Neural cell (in vitro differentiated cells): Measurements from ENCODE around the gene SLC29A3. TPM values are rescaled to one million over a fixed set of nuclear protein-coding genes. Genes with fewer than 3 reads are reported as not detected.

ENCODE experiments used
- H2AFZ ChIP-seq: fragments of 200-600, 300-800 bp; sonication (generic), shearing (Covaris generic); 2 replicates; pipeline ENCODE4 v1.6.0; 2014; ENCODE audit warnings: low read depth, mild to moderate bottlenecking, antibody characterized with exemption, low read length, moderate library complexity
- H3F3A ChIP-seq: fragments of 200-600 bp; shearing (Covaris generic); 2 replicates; pipeline ENCODE4 v1.6.1; 2016; ENCODE audit warnings: mild to moderate bottlenecking, moderate library complexity, mixed read lengths, antibody characterized with exemption, low read length; ENCODE audit not compliant: insufficient read depth, poor library complexity, severe bottlenecking
- H3K27ac ChIP-seq: fragments of 200-600, 300-800 bp; sonication (generic), shearing (Covaris generic); 2 replicates; pipeline ENCODE4 v1.5.1; 2014; ENCODE audit warnings: mild to moderate bottlenecking, low read length, moderate library complexity
- H3K27me3 ChIP-seq: fragments of 300-800, 200-600 bp; sonication (generic), shearing (Covaris generic); 2 replicates; pipeline ENCODE4 v1.6.0; 2014; ENCODE audit warnings: mild to moderate bottlenecking, low read depth, low read length, moderate library complexity; ENCODE audit not compliant: insufficient read depth
- H3K36me3 ChIP-seq: fragments of 300-800, 200-600 bp; sonication (generic), shearing (Covaris generic); 2 replicates; pipeline ENCODE4 v1.5.1; 2014; ENCODE audit warnings: mild to moderate bottlenecking, antibody characterized with exemption, low read length, moderate library complexity; ENCODE audit not compliant: insufficient read depth
- H3K4me2 ChIP-seq: fragments of 300-800, 200-600 bp; sonication (generic), shearing (Covaris generic); 2 replicates; pipeline ENCODE4 v1.6.0; 2014; ENCODE audit warnings: mild to moderate bottlenecking, low read length
- H3K4me3 ChIP-seq: fragments of 300-800, 200-600 bp; sonication (generic), shearing (Covaris generic); 2 replicates; pipeline ENCODE4 v1.5.1; 2014; ENCODE audit warnings: mild to moderate bottlenecking, low read length, moderate library complexity
- H3K79me2 ChIP-seq: fragments of 200-600 bp; shearing (Covaris generic); replicated peaks from 2 replicates; pipeline ENCODE4 v1.6.0; 2014; ENCODE audit warnings: mild to moderate bottlenecking, low read length, moderate library complexity; ENCODE audit not compliant: insufficient read depth
- H3K9ac ChIP-seq: fragments of 300-800, 200-600 bp; sonication (generic), shearing (Covaris generic); 2 replicates; pipeline ENCODE4 v1.6.1; 2016; ENCODE audit warnings: mild to moderate bottlenecking, low read length, mixed read lengths
- H3K9me2 ChIP-seq: fragments of 200-600 bp; shearing (Covaris generic); 2 replicates; pipeline ENCODE4 v1.6.1; 2016; ENCODE audit warnings: mild to moderate bottlenecking, low read length, mixed read lengths; ENCODE audit not compliant: insufficient read depth
- H3K9me3 ChIP-seq: fragments of 200-600, 300-800 bp; sonication (generic), shearing (Covaris generic); 2 replicates; pipeline ENCODE4 v1.6.1; 2016; ENCODE audit warnings: mild to moderate bottlenecking, mixed run types, low read length, moderate library complexity, mixed read lengths
- H4K20me1 ChIP-seq: fragments of 200-600 bp; shearing (Covaris generic); 2 replicates; pipeline ENCODE4 v1.6.1; 2016; ENCODE audit warnings: mild to moderate bottlenecking, mixed run types; ENCODE audit not compliant: insufficient read depth
- EP300 ChIP-seq: fragments of 450-650 bp; conservative IDR thresholded peaks from 2 replicates; pipeline ENCODE4 v1.6.1; 2014; ENCODE audit warnings: antibody characterized with exemption, mild to moderate bottlenecking, moderate library complexity; ENCODE audit not compliant: poor library complexity, severe bottlenecking
- EZH2 ChIP-seq: fragments of 200-600, 300-800 bp; shearing (Covaris generic), sonication (generic); IDR thresholded peaks from 2 replicates; pipeline ENCODE4 v1.6.1; 2014; ENCODE audit warnings: antibody characterized with exemption, low read length, borderline replicate concordance, mild to moderate bottlenecking; ENCODE audit not compliant: insufficient read depth, poor library complexity, severe bottlenecking
- MXI1 ChIP-seq: fragments of 450-650 bp; conservative IDR thresholded peaks from 2 replicates; pipeline ENCODE4 v1.6.1; 2014; ENCODE audit warnings: antibody characterized with exemption, mild to moderate bottlenecking; ENCODE audit not compliant: poor library complexity, severe bottlenecking
- POLR2AphosphoS5 ChIP-seq: IDR thresholded peaks from 2 replicates; pipeline ENCODE4 v1.6.1; 2012
- RAD21 ChIP-seq: fragments of 450-650 bp; conservative IDR thresholded peaks from 2 replicates; pipeline ENCODE4 v1.6.1; 2014; ENCODE audit warnings: antibody characterized with exemption, mild to moderate bottlenecking, moderate library complexity
- SMC3 ChIP-seq: fragments of 450-650 bp; conservative IDR thresholded peaks from 2 replicates; pipeline ENCODE4 v1.6.1; 2014; ENCODE audit warnings: antibody characterized with exemption, mild to moderate bottlenecking, moderate library complexity; ENCODE audit not compliant: poor library complexity
- TAF1 ChIP-seq: IDR thresholded peaks from 2 replicates; pipeline ENCODE4 v1.6.1; 2012; ENCODE audit warnings: low read depth
- polyA plus RNA-seq: library from polyadenylated mRNA; depleted of rRNA; stranded (reverse); fragments of >200 nt; gene quantifications from 2 replicates; pipeline ENCODE4 v1.2.3, GENCODE V29; 2014
- TF ChIP-seq, protein P1 (sequence below): IDR thresholded peaks from 2 replicates; pipeline ENCODE4 v1.6.1; 2012; ENCODE audit warnings: borderline replicate concordance
- TF ChIP-seq, protein P2 (sequence below): fragments of 450-650 bp; IDR thresholded peaks from 2 replicates; pipeline ENCODE4 v1.5.1; 2014; ENCODE audit warnings: antibody characterized with exemption, mild to moderate bottlenecking, moderate library complexity; ENCODE audit not compliant: poor library complexity, severe bottlenecking

Gene SLC29A3
- polyA plus RNA-seq, 1 donor from 2014 or later: 2.3 TPM

DNA sequence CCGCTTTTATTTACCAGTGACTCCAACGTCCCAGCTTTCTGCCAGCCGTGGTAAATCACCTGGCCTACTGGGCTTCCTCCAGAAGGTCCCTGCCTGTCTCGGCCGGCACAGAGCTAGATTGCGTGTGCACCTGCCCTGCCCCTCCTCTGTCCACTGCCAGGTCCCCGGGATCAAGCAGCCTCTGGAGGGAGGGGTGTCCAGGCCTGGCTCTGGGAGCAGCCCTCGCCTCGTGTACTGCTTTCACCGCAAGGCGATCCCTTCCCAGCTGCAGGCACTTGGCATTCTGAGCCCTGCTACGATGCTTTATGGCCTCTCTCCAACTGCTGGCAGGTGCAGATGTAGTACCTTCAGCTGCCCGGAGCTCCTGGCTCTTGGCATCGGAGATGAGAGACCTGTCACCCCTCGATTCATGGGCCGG is 7.4 kb downstream of the SLC29A3 start:
- TF ChIP-seq SMC3: no peak
- no peak for TF ChIP-seq RAD21
- TF ChIP-seq EP300: no peak
- no peak for TF ChIP-seq EZH2
- Histone ChIP-seq H3K4me3 (no peak overlapping the region), H3K79me2 (no peaks in the 10 kb centered on the region), H4K20me1 (no peaks in the 10 kb centered on the region), H3K27ac (no peak overlapping the region), H3K9ac (no peak overlapping the region), H3K9me3 (no peaks in the 10 kb centered on the region), H3K9me2 (no peaks in the 10 kb centered on the region), H2AFZ (no peak overlapping the region), H3K36me3 (no peaks in the 10 kb centered on the region), H3K27me3 (no peaks in the 10 kb centered on the region), H3F3A (no peaks in the 10 kb centered on the region), H3K4me2 (no peak overlapping the region)

DNA sequence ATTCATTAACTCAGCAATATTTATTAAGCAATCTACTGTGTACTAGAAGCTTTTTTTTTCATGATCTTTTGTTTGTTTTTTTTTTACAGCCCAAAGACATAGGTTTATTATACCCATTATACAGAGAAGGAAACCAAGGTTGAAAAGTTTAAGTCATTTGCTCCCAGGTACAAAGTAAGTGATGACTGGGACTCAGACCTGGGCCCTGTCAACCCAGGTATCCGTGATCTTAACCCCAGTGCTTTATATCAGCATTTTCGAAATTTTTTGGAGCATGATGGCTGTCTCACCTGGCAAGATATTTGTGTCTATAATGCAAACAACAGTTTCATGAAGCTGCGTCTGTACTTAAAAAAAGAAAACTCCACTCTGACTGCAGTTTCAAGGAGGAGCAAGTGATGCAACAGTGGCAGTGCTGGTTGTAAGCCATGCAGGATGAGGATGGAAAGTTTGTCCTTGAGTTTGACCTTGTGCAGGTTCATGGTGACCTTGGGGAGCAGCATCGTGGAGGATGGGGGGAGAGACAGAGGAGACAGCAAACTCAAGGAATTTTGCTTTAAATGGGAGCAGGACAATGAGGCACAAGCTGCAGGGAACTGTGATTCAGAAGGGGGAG is 11.8 kb downstream of the SLC29A3 start:
- Histone ChIP-seq H3F3A (no peaks in the 10 kb centered on the region), H3K36me3 (no peaks in the 10 kb centered on the region), H3K9me3 (no peaks in the 10 kb centered on the region), H3K9ac (no peak overlapping the region), H3K9me2 (no peaks in the 10 kb centered on the region), H2AFZ (no peak overlapping the region), H3K27me3 (no peaks in the 10 kb centered on the region), H3K27ac (no peak overlapping the region), H3K4me2 (no peak overlapping the region), H3K4me3 (no peak overlapping the region), H4K20me1 (no peaks in the 10 kb centered on the region), H3K79me2 (no peaks in the 10 kb centered on the region)
- TF ChIP-seq EP300 (no peak), MXI1 (no peak), TAF1 (no peak), EZH2 (no peak), POLR2AphosphoS5 (no peak), RAD21 (no peak), SMC3 (no peak)
- TF ChIP-seq, protein P1, sequence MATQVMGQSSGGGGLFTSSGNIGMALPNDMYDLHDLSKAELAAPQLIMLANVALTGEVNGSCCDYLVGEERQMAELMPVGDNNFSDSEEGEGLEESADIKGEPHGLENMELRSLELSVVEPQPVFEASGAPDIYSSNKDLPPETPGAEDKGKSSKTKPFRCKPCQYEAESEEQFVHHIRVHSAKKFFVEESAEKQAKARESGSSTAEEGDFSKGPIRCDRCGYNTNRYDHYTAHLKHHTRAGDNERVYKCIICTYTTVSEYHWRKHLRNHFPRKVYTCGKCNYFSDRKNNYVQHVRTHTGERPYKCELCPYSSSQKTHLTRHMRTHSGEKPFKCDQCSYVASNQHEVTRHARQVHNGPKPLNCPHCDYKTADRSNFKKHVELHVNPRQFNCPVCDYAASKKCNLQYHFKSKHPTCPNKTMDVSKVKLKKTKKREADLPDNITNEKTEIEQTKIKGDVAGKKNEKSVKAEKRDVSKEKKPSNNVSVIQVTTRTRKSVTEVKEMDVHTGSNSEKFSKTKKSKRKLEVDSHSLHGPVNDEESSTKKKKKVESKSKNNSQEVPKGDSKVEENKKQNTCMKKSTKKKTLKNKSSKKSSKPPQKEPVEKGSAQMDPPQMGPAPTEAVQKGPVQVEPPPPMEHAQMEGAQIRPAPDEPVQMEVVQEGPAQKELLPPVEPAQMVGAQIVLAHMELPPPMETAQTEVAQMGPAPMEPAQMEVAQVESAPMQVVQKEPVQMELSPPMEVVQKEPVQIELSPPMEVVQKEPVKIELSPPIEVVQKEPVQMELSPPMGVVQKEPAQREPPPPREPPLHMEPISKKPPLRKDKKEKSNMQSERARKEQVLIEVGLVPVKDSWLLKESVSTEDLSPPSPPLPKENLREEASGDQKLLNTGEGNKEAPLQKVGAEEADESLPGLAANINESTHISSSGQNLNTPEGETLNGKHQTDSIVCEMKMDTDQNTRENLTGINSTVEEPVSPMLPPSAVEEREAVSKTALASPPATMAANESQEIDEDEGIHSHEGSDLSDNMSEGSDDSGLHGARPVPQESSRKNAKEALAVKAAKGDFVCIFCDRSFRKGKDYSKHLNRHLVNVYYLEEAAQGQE: no peak
- TF ChIP-seq, protein P2, sequence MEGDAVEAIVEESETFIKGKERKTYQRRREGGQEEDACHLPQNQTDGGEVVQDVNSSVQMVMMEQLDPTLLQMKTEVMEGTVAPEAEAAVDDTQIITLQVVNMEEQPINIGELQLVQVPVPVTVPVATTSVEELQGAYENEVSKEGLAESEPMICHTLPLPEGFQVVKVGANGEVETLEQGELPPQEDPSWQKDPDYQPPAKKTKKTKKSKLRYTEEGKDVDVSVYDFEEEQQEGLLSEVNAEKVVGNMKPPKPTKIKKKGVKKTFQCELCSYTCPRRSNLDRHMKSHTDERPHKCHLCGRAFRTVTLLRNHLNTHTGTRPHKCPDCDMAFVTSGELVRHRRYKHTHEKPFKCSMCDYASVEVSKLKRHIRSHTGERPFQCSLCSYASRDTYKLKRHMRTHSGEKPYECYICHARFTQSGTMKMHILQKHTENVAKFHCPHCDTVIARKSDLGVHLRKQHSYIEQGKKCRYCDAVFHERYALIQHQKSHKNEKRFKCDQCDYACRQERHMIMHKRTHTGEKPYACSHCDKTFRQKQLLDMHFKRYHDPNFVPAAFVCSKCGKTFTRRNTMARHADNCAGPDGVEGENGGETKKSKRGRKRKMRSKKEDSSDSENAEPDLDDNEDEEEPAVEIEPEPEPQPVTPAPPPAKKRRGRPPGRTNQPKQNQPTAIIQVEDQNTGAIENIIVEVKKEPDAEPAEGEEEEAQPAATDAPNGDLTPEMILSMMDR: no peak
